COLO668 (cell line): ENCODE measurements around the gene LYRM1.
"Not testable (repeated sequence)": the region's sequence is repeated elsewhere in the genome, so short reads cannot be mapped to it uniquely, and the experiment has no call there.

Source experiments
- DNase-seq: peaks from one replicate; lab custom pipeline; 2025; ENCODE audit not compliant: unreplicated experiment; lab: John Stamatoyannopoulos, UW

LYRM1 gene

GRCh38 chr16:20931066-20931600 is 30.6 kb downstream of the LYRM1 start:
- DNase-seq: no peak

GRCh38 chr16:20933589-20933988 is 33.0 kb downstream of the LYRM1 start:
- no peak for DNase-seq

- DNase-seq: no peak
Observed at GRCh38 chr16:20937736-20938135, 37.2 kb downstream of the LYRM1 start.

- DNase-seq: no peak
Observed at GRCh38 chr16:20938426-20938825, 37.9 kb downstream of the LYRM1 start.

GRCh38 chr16:20939611-20940010 is 39.0 kb downstream of the LYRM1 start:
- DNase-seq: no peak

GRCh38 chr16:20940871-20941635 is 40.5 kb downstream of the LYRM1 start:
- no peak for DNase-seq

- no peak for DNase-seq
Observed at GRCh38 chr16:20941636-20941926, 41.0 kb downstream of the LYRM1 start.

GRCh38 chr16:20942256-20942655 is 41.7 kb downstream of the LYRM1 start:
- DNase-seq: no peak

GRCh38 chr16:20944861-20945574 is 44.4 kb downstream of the LYRM1 start:
- no peak for DNase-seq

- not testable (repeated sequence) for DNase-seq
Observed at GRCh38 chr16:20945575-20945875, 45.0 kb downstream of the LYRM1 start.

GRCh38 chr16:20946015-20946629 is 45.6 kb downstream of the LYRM1 start:
- DNase-seq: no peak

GRCh38 chr16:20948444-20948843 is 47.9 kb downstream of the LYRM1 start:
- DNase-seq: no peak

GRCh38 chr16:20949660-20950059 is 49.1 kb downstream of the LYRM1 start:
- no peak for DNase-seq

GRCh38 chr16:20950294-20950693 is 49.7 kb downstream of the LYRM1 start:
- no peak for DNase-seq

- no peak for DNase-seq
Observed at GRCh38 chr16:20952139-20952920, 51.8 kb downstream of the LYRM1 start.

- DNase-seq: no peak
Observed at GRCh38 chr16:20954574-20954973, 54.0 kb downstream of the LYRM1 start.

- DNase-seq: no peak
Observed at GRCh38 chr16:20956319-20956718, 55.7 kb downstream of the LYRM1 start.

GRCh38 chr16:20957153-20957552 is 56.6 kb downstream of the LYRM1 start:
- no peak for DNase-seq

GRCh38 chr16:20960899-20961298 is 60.3 kb downstream of the LYRM1 start:
- DNase-seq: no peak

GRCh38 chr16:20968765-20969164 is 68.2 kb downstream of the LYRM1 start:
- DNase-seq: no peak

GRCh38 chr16:20969386-20969785 is 68.8 kb downstream of the LYRM1 start:
- DNase-seq: no peak
